ENCODE data around the gene MRM2. TPM values are rescaled to one million over a fixed set of nuclear protein-coding genes. Genes with fewer than 3 reads are reported as not detected.

The MRM2 gene
- total and polyA plus RNA-seq, 2 donors (not counting 1 experiment from before 2014, with no cell fraction given) = 14.9 to 19.3 TPM

DNA sequence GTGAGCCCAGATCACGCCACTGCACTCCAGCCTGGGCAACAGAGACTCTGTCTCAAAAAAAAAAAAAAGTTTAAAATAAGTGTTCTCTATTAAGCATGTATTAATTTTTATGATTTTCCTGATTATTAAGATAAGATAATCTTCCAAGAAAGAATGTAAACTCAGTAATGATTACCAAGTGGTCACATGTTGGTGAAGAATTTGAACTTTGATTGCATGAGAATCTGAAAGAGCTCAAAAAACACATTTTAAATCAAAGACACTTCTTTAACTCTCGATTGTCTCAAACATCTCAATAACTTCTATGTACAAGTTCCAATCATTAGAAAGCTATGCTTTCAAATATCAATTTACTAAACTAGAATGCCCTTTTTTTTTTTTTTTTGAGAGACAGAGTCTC, 38.4 kb upstream of the MRM2 start:
- Histone ChIP-seq H3K4me3 (replicated peaks in 1 of 4; ENCODE audit: control extremely low read depth in 1 of 4, insufficient read depth in 1 of 4, low read depth in 3 of 4, low read length in 4 of 4) (no peak overlapping the region), H4K20me1 (ENCODE audit: control insufficient read depth, extremely low read depth, insufficient read depth, low read length) (no peaks in the 10 kb centered on the region), H3K4me1 (ENCODE audit: control insufficient read depth, extremely low read depth, insufficient read depth, low read length) (peaks cover 4% of the 10 kb centered on the region), H3K36me3 (ENCODE audit: control insufficient read depth, insufficient read depth, low read length) (no peaks in the 10 kb centered on the region), H3K9me3 (ENCODE audit: control insufficient read depth, insufficient read depth, low read depth, low read length) (no peaks in the 10 kb centered on the region), H3K27ac (ENCODE audit: insufficient read depth, low read length) (no peak overlapping the region), H3K79me2 (ENCODE audit: control insufficient read depth, insufficient read depth, low read length) (peaks cover 3% of the 10 kb centered on the region), H3K4me2 (ENCODE audit: extremely low read depth, insufficient read depth, low read length) (no peak overlapping the region), H2AFZ (ENCODE audit: low read length) (no peak overlapping the region), H3K27me3 (ENCODE audit: control insufficient read depth, insufficient read depth, low read length) (no peaks in the 10 kb centered on the region), H3K9ac (ENCODE audit: insufficient read depth, low read length) (no peak overlapping the region)
- TF ChIP-seq EZH2 (IDR thresholded peaks at IDR 0.05; ENCODE audit: low read length, missing control alignments) (no peak), CTCF (conservative IDR thresholded peaks at IDR 0.05 in 1 of 2, IDR thresholded peaks at IDR 0.05 in 1 of 2; ENCODE audit: low read depth in 1 of 2, low read length in 2 of 2) (no peak)
- no peak for DNase-seq (ENCODE audit: low read depth in 2 of 2)

DNA sequence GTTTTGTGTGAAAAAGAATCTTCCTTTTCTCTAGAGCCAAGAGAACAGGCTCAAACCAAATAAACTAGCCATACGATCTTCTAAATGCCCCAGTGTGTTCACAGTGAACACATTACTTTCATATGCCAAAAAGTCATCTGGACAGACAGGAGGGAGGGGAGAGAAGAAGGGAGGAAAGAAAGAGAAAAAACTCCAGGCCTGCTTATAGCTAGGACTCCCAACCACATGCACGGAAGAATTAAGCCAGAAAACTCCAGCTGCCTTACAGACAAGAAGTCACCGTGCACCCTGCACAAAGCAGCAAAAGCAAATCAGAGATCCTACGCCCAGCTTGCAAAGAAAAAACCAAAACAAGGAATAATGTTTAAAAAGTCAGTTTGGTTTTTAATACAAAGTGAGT, 37.9 kb upstream of the MRM2 start:
- no peak overlapping the region for H3K9ac ChIP-seq (ENCODE audit: insufficient read depth, low read length)
- no peaks in the 10 kb centered on the region for H3K27me3 ChIP-seq (ENCODE audit: control insufficient read depth, insufficient read depth, low read length)
- H3K4me2 ChIP-seq (ENCODE audit: extremely low read depth, insufficient read depth, low read length) = no peak overlapping the region
- no peak overlapping the region for H3K4me3 ChIP-seq (replicated peaks in 1 of 4; ENCODE audit: control extremely low read depth in 1 of 4, insufficient read depth in 1 of 4, low read depth in 3 of 4, low read length in 4 of 4)
- H3K36me3 ChIP-seq (ENCODE audit: control insufficient read depth, insufficient read depth, low read length) = peaks cover 2% of the 10 kb centered on the region
- no peaks in the 10 kb centered on the region for H4K20me1 ChIP-seq (ENCODE audit: control insufficient read depth, extremely low read depth, insufficient read depth, low read length)
- H3K9me3 ChIP-seq (ENCODE audit: control insufficient read depth, insufficient read depth, low read depth, low read length) = no peaks in the 10 kb centered on the region
- H3K27ac ChIP-seq (ENCODE audit: insufficient read depth, low read length) = no peak overlapping the region
- peak in 1 of 2 donors; percentile 28 for DNase-seq (ENCODE audit: low read depth in 2 of 2)
- H3K79me2 ChIP-seq (ENCODE audit: control insufficient read depth, insufficient read depth, low read length) = peaks cover 3% of the 10 kb centered on the region
- no peak overlapping the region for H2AFZ ChIP-seq (ENCODE audit: low read length)
- H3K4me1 ChIP-seq (ENCODE audit: control insufficient read depth, extremely low read depth, insufficient read depth, low read length) = peaks cover 4% of the 10 kb centered on the region
- no peak for TF ChIP-seq CTCF (conservative IDR thresholded peaks at IDR 0.05 in 1 of 2, IDR thresholded peaks at IDR 0.05 in 1 of 2; ENCODE audit: low read depth in 1 of 2, low read length in 2 of 2)
- no peak for TF ChIP-seq EZH2 (IDR thresholded peaks at IDR 0.05; ENCODE audit: low read length, missing control alignments)

DNA sequence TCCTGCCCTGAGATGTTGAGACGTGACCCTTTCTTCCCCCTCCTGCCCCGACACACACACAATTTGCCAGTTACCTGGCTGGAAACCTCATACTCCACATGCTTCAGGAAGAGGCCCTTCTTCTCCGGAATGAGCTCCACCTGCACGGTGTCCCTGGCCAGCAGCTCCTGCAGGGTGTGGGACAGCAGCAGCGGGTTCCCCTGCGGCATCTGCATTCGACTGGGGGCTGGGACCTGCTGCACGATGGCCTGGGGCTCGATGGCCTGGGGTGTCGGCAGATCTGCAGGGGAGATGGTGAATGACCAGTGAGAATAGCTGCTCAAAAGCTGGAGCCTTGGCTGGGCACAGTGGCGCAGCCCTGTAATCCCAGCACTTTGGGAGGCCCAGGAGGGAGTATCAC, 36.0 kb upstream of the MRM2 start:
- Histone ChIP-seq H3K9ac (ENCODE audit: insufficient read depth, low read length) (no peak overlapping the region), H3K27ac (ENCODE audit: insufficient read depth, low read length) (no peak overlapping the region), H3K79me2 (ENCODE audit: control insufficient read depth, insufficient read depth, low read length) (peaks cover 3% of the 10 kb centered on the region), H3K4me2 (ENCODE audit: extremely low read depth, insufficient read depth, low read length) (no peak overlapping the region), H3K4me3 (replicated peaks in 1 of 4; ENCODE audit: control extremely low read depth in 1 of 4, insufficient read depth in 1 of 4, low read depth in 3 of 4, low read length in 4 of 4) (no peak overlapping the region), H2AFZ (ENCODE audit: low read length) (no peak overlapping the region), H3K27me3 (ENCODE audit: control insufficient read depth, insufficient read depth, low read length) (no peaks in the 10 kb centered on the region), H4K20me1 (ENCODE audit: control insufficient read depth, extremely low read depth, insufficient read depth, low read length) (no peaks in the 10 kb centered on the region), H3K36me3 (ENCODE audit: control insufficient read depth, insufficient read depth, low read length) (peaks cover 2% of the 10 kb centered on the region), H3K4me1 (ENCODE audit: control insufficient read depth, extremely low read depth, insufficient read depth, low read length) (peaks cover 4% of the 10 kb centered on the region), H3K9me3 (ENCODE audit: control insufficient read depth, insufficient read depth, low read depth, low read length) (no peaks in the 10 kb centered on the region)
- TF ChIP-seq CTCF (conservative IDR thresholded peaks at IDR 0.05 in 1 of 2, IDR thresholded peaks at IDR 0.05 in 1 of 2; ENCODE audit: low read depth in 1 of 2, low read length in 2 of 2) = no peak
- TF ChIP-seq EZH2 (IDR thresholded peaks at IDR 0.05; ENCODE audit: low read length, missing control alignments) = no peak
- DNase-seq (ENCODE audit: low read depth in 2 of 2) = no peak
